ENCODE data around the gene TRMT44.

GRCh38 chr4:8464381-8464780 lies 23.8 kb downstream of the TRMT44 start:
- TF ChIP-seq POLR2A (IDR thresholded peaks at IDR 0.05) = no peak
- no peak for TF ChIP-seq CTCF (IDR thresholded peaks at IDR 0.05)

Data from suprapubic skin (tissue), 3 donors.